H9 (cell line): ENCODE data around the gene EME1. TPM values are rescaled to one million over a fixed set of nuclear protein-coding genes. Genes with fewer than 3 reads are reported as not detected.

Source experiments
- DNase-seq: peaks from one replicate; pipeline ENCODE4 v3.0.0-alpha.2; 2017
- H2AFZ ChIP-seq: one replicate; pipeline ENCODE4 v1.6.1; 2013; ENCODE audit warnings: mild to moderate bottlenecking, low read length, control low read depth, moderate library complexity
- H2AK5ac ChIP-seq: 2 replicates; pipeline ENCODE4 v1.6.1; 2013; ENCODE audit warnings: low read length, control low read depth, mixed read lengths; ENCODE audit not compliant: insufficient read length
- H2BK120ac ChIP-seq: one replicate; pipeline ENCODE4 v1.6.1; 2013; ENCODE audit warnings: low read depth, mild to moderate bottlenecking, low read length, control low read depth, inconsistent platforms; ENCODE audit not compliant: poor library complexity, severe bottlenecking
- H2BK12ac ChIP-seq: 2 replicates; pipeline ENCODE4 v1.6.1; 2013; ENCODE audit warnings: low read length, control low read depth, mixed read lengths, low read depth; ENCODE audit not compliant: insufficient read length
- H2BK15ac ChIP-seq: 2 replicates; pipeline ENCODE4 v1.6.1; 2013; ENCODE audit warnings: low read depth, low read length, control low read depth
- H2BK20ac ChIP-seq: one replicate; pipeline ENCODE4 v1.6.1; 2013; ENCODE audit warnings: low read depth, mild to moderate bottlenecking, low read length, control low read depth, inconsistent platforms; ENCODE audit not compliant: poor library complexity, severe bottlenecking
- H2BK5ac ChIP-seq: 2 replicates; pipeline ENCODE4 v1.6.1; 2013; ENCODE audit warnings: low read length, control low read depth, mixed read lengths; ENCODE audit not compliant: insufficient read length
- H3K14ac ChIP-seq: 2 replicates; pipeline ENCODE4 v1.6.1; 2013; ENCODE audit warnings: low read length, control low read depth; ENCODE audit not compliant: insufficient read depth
- H3K18ac ChIP-seq: 2 replicates; pipeline ENCODE4 v1.6.1; 2013; ENCODE audit warnings: low read depth, mild to moderate bottlenecking, mixed read lengths, low read length, control low read depth; ENCODE audit not compliant: insufficient read length
- H3K23ac ChIP-seq: 2 replicates; pipeline ENCODE4 v1.6.1; 2013; ENCODE audit warnings: low read length, control low read depth, mixed read lengths, low read depth; ENCODE audit not compliant: insufficient read length
- H3K23me2 ChIP-seq: 2 replicates; pipeline ENCODE4 v1.6.1; 2013; ENCODE audit warnings: low read depth, mild to moderate bottlenecking, mixed read lengths, low read length, control low read depth; ENCODE audit not compliant: insufficient read length, poor library complexity, severe bottlenecking
- H3K27ac ChIP-seq: 2 replicates; pipeline ENCODE4 v1.5.1; 2013; ENCODE audit warnings: low read length, control low read depth, mixed read lengths, low read depth; ENCODE audit not compliant: insufficient read length
- H3K27me3 ChIP-seq: 2 replicates; pipeline ENCODE4 v1.6.1; 2013; ENCODE audit warnings: low read length, control low read depth, inconsistent platforms; ENCODE audit not compliant: insufficient read depth
- H3K4ac ChIP-seq: 2 replicates; pipeline ENCODE4 v1.6.1; 2013; ENCODE audit warnings: low read depth, mild to moderate bottlenecking, control low read depth, inconsistent platforms, low read length, moderate library complexity
- H3K4me1 ChIP-seq: 2 replicates; pipeline ENCODE4 v1.6.1; 2013; ENCODE audit warnings: low read length, control low read depth, inconsistent platforms; ENCODE audit not compliant: insufficient read depth
- H3K4me2 ChIP-seq: 2 replicates; pipeline ENCODE4 v1.6.1; 2013; ENCODE audit warnings: low read length, control low read depth, mixed read lengths; ENCODE audit not compliant: insufficient read length, insufficient read depth
- H3K56ac ChIP-seq: 2 replicates; pipeline ENCODE4 v1.6.1; 2013; ENCODE audit warnings: low read depth, mild to moderate bottlenecking, mixed read lengths, low read length, control low read depth; ENCODE audit not compliant: insufficient read length
- H3K79me1 ChIP-seq: 2 replicates; pipeline ENCODE4 v1.6.1; 2013; ENCODE audit warnings: low read depth, mild to moderate bottlenecking, moderate library complexity, low read length, control low read depth, inconsistent platforms; ENCODE audit not compliant: insufficient read depth, poor library complexity, severe bottlenecking
- H3K79me2 ChIP-seq: 2 replicates; pipeline ENCODE4 v1.6.1; 2013; ENCODE audit warnings: low read length, control low read depth, inconsistent platforms; ENCODE audit not compliant: insufficient read depth
- H3K9ac ChIP-seq: 2 replicates; pipeline ENCODE4 v1.6.1; 2013; ENCODE audit warnings: low read length, control low read depth, mixed read lengths; ENCODE audit not compliant: insufficient read length; ENCODE audit errors: extremely low read depth
- H3K9me3 ChIP-seq: one replicate; pipeline ENCODE4 v1.6.1; 2013; ENCODE audit warnings: low read depth, low read length, inconsistent platforms; ENCODE audit not compliant: control insufficient read depth
- H3T11ph ChIP-seq: one replicate; pipeline ENCODE4 v1.6.1; 2013; ENCODE audit warnings: mild to moderate bottlenecking, low read length, control low read depth, inconsistent platforms
- H4K20me1 ChIP-seq: one replicate; pipeline ENCODE4 v1.6.1; 2013; ENCODE audit not compliant: control insufficient read depth, insufficient read length, insufficient read depth
- H4K5ac ChIP-seq: 2 replicates; pipeline ENCODE4 v1.6.1; 2013; ENCODE audit warnings: low read depth, mild to moderate bottlenecking, mixed read lengths, low read length, control low read depth; ENCODE audit not compliant: insufficient read length
- H4K8ac ChIP-seq: replicated peaks from 2 replicates; pipeline ENCODE4 v1.6.1; 2013; ENCODE audit warnings: low read length, control low read depth, mixed read lengths, low read depth; ENCODE audit not compliant: insufficient read length
- H4K91ac ChIP-seq: 2 replicates; pipeline ENCODE4 v1.6.1; 2013; ENCODE audit warnings: low read depth, mild to moderate bottlenecking, moderate library complexity, mixed read lengths, low read length, control low read depth; ENCODE audit not compliant: insufficient read length
- H3K27ac Mint-ChIP-seq, 3 experiments: 2 replicates in 2 of 3; 3 replicates in 1 of 3; pipeline ENCODE4 v1.8.0; 2020 to 2021; ENCODE audit warnings: mixed read lengths in 3 of 3, mild to moderate bottlenecking in 1 of 3, moderate library complexity in 1 of 3
- H3K27me3 Mint-ChIP-seq: 2 replicates; pipeline ENCODE4 v1.8.0; 2021; ENCODE audit warnings: low read depth, mild to moderate bottlenecking, moderate library complexity, mixed read lengths
- H3K36me3 Mint-ChIP-seq, 3 experiments: 2 replicates in 2 of 3; 3 replicates in 1 of 3; pipeline ENCODE4 v1.8.0; 2020 to 2021; ENCODE audit warnings: low read depth in 3 of 3, mixed read lengths in 3 of 3; ENCODE audit not compliant: insufficient read depth in 1 of 3
- H3K4me1 Mint-ChIP-seq, 2 experiments: 2 replicates each; pipeline ENCODE4 v1.8.0; 2020; ENCODE audit warnings: mixed read lengths in 2 of 2
- H3K4me3 Mint-ChIP-seq, 2 experiments: 2 replicates in 1 of 2; 3 replicates in 1 of 2; pipeline ENCODE4 v1.8.0; 2020 to 2021; ENCODE audit warnings: mild to moderate bottlenecking in 2 of 2, mixed read lengths in 2 of 2, moderate library complexity in 1 of 2
- H3K9me3 Mint-ChIP-seq, 2 experiments: 2 replicates in 1 of 2; 3 replicates in 1 of 2; pipeline ENCODE4 v1.8.0; 2020; ENCODE audit warnings: mild to moderate bottlenecking in 2 of 2, mixed read lengths in 2 of 2, moderate library complexity in 1 of 2
- CTCF ChIP-seq: fragments of 200-600 bp; sonication (generic); conservative IDR thresholded peaks from 3 replicates; pipeline ENCODE4 v1.8.0; 2021; ENCODE audit warnings: antibody characterized with exemption, mild to moderate bottlenecking
- WGBS: extraction: QIAGEN DNeasy Blood & Tissue Kit; methylation state at CpG from one replicate; pipeline ENCODE4 v1.1.7; 2013; ENCODE audit warnings: missing lambda C conversion rate, low lambda C conversion rate, mixed read lengths; ENCODE audit not compliant: insufficient read length; ENCODE audit errors: extremely low coverage; 5-methylcytosine and 5-hydroxymethylcytosine counted together
- total RNA-seq: library from RNA; stranded (reverse); gene quantifications from 2 replicates; pipeline ENCODE4 v1.2.1, GENCODE V29; 2021

EME1 gene
- total RNA-seq, 1 experiment from 2014 or later: 15.1 TPM

GRCh38 chr17:50349243-50349600 is 23.8 kb upstream of the EME1 start:
- no peak overlapping the region for H2BK120ac ChIP-seq
- H3K14ac ChIP-seq: no peak overlapping the region; the same call in 1 of the 2 replicates
- Mint-ChIP-seq H3K9me3 (no peaks in the 10 kb centered on the region; a peak in 1 of 5 replicates), H3K4me1 (peaks cover 27 to 30% of the 10 kb centered on the region in 2 experiments), H3K4me3 (no peak overlapping the region), H3K27ac (no peak overlapping the region), H3K36me3 (peaks cover 10 to 16% (median 14%) of the 10 kb centered on the region in 3 experiments; a peak in 6 of 7 replicates), H3K27me3 (peaks cover 13% of the 10 kb centered on the region)
- H2BK5ac ChIP-seq: no peak overlapping the region
- peak; percentile 21 for DNase-seq
- no peak overlapping the region for H4K91ac ChIP-seq
- peaks cover 9% of the 10 kb centered on the region for H3K23me2 ChIP-seq
- H2BK20ac ChIP-seq: no peak overlapping the region
- H3K9me3 ChIP-seq: no peaks in the 10 kb centered on the region
- H3K23ac ChIP-seq: no peak overlapping the region
- no peak overlapping the region for H3T11ph ChIP-seq
- H3K18ac ChIP-seq: no peak overlapping the region
- no peaks in the 10 kb centered on the region for H3K79me1 ChIP-seq
- no peaks in the 10 kb centered on the region for H3K79me2 ChIP-seq
- H2AFZ ChIP-seq: no peak overlapping the region
- H3K4ac ChIP-seq: no peak overlapping the region
- no peaks in the 10 kb centered on the region for H4K20me1 ChIP-seq
- no peak overlapping the region for H4K8ac ChIP-seq
- H3K27ac ChIP-seq: no peak overlapping the region
- no peaks in the 10 kb centered on the region; the same call in 1 of the 2 replicates for H3K27me3 ChIP-seq
- WGBS: no CpG with 5 or more reads among the region's 5 CpGs
- no peak for TF ChIP-seq CTCF
- no peak overlapping the region for H3K9ac ChIP-seq
- peaks cover 2% of the 10 kb centered on the region; the same call in 1 of the 2 replicates for H3K4me1 ChIP-seq
- no peak overlapping the region for H2BK12ac ChIP-seq
- H3K4me2 ChIP-seq: no peak overlapping the region
- no peak overlapping the region for H2BK15ac ChIP-seq
- no peak overlapping the region for H2AK5ac ChIP-seq
- H4K5ac ChIP-seq: no peak overlapping the region
- no peak overlapping the region for H3K56ac ChIP-seq
